NAMALWA (cell line): ENCODE data around the gene POLDIP3.

Source experiments
- DNase-seq: peaks from one replicate; pipeline ENCODE4 v3.0.0-alpha.2; 2015; ENCODE audit warnings: low spot score

The POLDIP3 gene, protein sequence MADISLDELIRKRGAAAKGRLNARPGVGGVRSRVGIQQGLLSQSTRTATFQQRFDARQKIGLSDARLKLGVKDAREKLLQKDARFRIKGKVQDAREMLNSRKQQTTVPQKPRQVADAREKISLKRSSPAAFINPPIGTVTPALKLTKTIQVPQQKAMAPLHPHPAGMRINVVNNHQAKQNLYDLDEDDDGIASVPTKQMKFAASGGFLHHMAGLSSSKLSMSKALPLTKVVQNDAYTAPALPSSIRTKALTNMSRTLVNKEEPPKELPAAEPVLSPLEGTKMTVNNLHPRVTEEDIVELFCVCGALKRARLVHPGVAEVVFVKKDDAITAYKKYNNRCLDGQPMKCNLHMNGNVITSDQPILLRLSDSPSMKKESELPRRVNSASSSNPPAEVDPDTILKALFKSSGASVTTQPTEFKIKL

DNA sequence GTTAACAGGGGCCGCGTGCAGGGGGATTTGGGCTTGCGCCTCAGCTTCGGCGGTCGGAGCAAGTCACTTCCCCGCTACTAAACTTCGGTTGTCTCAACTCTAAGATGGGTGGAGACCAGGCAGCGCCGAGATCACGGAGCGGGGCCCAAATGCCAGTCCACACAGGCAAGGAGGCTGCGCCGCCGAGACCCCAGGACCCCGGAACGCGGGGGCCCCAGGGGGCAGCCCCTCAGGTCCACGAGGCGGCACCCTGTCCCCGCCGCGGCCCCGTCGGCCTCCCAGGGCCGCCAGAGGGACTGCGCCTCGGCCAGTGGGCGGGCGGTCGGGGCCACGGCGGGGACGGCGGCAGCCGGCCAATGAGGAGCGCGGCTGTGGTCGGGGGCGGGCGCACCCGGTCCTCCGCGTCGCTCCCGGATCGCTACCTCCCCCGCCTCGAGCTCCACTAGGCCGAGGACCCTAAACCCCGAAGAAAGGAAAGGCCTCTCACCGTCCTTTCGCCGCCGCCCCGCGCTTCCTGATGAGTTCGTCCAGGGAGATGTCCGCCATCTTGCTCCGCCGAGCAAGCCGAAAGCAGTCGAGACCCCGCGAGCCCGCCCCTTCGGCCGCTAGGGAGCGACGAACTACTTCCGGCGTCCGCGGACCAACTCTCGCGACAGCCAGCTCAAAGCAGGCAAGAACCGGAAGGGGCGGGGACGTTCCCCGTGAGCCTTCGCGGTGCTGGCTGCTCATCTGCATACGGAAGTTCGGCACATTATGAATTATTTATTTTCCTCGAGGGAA is at the start of gene POLDIP3:
Gene POLDIP3 (minus strand): TSS at position 572 of the 780 bp plus-strand sequence. CDS start 26 bp downstream, at position 546.
- DNase-seq: peak; percentile 98

DNA sequence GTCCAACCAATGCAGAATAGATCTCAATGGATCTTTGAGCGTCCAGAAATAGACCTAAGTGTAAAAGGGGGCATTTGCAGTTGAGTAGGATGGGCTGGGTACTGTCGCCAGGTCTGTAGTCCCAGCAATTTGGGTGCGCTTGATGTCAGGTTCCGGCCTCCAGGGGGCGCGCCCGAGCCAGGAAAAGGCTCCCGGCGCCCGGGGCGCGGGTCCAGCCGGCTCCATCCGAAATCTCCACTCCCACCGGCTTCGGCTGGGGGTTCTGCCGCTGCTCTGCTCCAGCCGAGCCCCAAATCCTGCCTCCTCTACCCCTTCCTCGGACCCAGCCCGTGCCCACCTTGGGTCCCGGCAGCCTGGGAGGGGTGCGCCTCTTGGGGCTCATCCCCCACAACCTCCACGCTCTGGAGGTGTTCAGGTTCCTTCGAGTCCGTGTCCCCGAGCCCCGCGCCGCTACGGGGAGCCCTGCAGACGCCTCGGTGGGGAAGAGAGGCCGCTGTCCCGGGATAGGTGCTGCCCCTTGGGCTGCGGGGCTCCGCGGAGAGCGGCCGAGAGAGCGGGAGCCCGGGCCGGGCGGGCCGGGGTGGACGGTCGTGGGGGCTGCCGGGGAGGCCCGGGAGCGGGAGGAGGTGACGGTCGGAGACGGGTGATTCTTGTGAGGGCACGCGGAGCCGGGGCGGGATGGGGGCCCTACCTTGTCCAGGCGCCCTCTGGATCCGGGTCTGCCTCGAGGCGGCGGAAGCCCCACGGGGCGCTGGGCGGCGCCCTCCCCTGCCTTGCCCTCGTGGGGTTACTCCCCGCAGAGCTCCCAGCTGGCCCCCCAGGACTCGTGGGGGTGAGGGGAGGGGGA is 47.5 kb upstream of the POLDIP3 start:
- peak; percentile 82 for DNase-seq

DNA sequence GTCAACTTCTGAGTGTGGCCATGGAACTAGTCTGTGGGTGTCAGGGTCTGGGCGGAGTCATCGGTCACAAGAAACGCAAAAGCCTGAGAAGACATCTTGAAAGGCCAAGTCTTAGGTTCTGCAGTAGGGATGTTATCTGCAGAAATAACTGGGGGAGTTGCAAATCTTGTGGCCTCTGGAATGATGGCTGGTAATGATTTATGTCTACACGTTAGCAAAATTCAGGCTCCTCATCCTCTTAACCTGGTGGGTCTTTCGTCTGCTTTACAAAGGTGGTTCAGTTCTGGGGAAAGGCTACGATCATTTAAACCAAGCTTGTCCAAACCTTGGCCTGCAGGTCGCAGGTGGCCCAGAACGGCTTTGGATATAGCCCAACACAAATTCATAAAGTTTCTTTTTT is 41.9 kb upstream of the POLDIP3 start:
- no peak for DNase-seq

DNA sequence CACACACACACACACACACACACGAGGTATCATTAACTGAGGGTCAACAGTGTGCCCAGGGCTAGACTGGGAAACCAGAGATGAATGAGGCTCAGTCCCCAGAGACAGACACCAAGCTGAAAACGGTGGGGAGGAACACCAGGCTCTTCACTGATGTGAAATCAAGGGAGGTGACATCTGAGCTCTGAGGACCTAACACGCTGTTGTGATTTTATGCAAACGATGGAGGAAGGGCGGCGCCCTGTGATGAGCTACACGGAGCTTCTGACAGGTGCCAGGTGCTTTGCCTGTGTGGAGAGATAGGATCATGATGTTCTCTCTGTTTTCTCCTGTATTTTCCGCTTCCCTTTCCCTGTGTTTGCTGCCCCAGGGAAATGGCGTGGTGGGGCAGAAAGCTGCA is 41.0 kb upstream of the POLDIP3 start:
- DNase-seq: peak; percentile 89

DNA sequence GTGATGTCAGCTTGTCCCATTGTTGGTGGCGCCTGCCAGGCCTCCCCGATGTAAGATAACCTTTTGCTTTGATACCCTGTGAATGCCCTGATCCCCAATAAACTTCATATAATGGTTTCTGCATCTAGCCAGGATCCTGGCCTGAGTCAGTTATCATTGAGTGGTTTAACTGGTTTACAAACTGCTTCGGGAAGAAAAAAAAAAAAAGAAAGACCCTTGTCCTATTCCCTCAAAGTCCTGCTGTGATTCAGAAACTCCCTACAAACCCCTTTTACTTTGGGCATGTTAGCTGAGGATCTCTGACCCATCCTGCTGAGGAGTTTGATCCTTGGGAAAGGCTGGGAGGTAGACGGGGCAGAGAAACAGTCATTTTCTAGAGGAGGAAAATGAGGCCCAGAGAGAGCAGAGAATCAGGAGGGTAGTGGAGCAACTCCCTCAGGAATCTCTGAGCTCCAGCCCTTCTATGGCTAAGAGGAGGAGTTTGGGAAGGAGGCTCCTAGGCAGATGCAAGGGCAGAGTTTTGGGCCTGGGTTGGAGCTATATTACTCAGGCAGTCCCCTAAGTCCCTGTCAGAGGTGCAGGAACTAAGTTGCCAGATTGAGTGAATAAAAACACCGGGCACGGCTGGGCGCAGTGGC is 39.9 kb upstream of the POLDIP3 start:
- no peak for DNase-seq

DNA sequence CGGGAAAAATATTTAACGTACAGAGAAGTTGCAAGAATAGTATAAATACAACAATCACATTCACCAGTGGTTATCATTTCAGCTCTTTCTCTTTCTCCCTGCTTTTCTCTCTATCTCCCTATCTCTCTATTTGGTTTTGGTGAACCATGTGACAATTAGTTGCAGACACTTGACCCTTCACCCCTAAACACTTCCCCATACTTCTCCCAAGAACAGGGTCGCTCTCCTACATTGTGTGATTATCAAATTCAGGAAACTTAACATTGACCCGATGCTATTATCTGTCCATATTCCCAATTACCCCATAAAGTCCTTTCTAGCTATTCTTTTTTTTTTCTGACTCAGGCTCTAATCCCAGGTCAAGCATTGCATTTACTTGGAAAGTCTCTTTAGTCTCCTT is 39.3 kb upstream of the POLDIP3 start:
- DNase-seq: no peak

DNA sequence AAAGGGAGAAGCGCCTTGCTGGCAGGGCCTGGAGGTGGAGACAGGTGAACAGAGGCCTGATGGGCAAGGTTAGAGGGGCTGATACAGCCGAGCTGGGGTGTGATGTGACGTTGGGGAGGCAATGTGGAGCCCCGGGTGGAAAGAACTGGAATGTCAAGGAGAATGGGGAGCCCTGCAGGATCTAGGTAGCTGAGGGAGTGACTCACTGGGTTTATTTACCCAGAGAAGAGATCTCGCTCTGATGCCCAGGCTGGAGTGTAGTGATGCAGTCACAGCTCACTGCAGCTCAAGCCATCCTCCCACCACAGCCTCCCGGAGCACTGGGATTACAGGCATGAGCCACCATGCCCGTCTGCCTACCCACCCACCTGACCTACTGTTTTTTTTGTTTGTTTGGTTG is 36.5 kb upstream of the POLDIP3 start:
- no peak for DNase-seq

DNA sequence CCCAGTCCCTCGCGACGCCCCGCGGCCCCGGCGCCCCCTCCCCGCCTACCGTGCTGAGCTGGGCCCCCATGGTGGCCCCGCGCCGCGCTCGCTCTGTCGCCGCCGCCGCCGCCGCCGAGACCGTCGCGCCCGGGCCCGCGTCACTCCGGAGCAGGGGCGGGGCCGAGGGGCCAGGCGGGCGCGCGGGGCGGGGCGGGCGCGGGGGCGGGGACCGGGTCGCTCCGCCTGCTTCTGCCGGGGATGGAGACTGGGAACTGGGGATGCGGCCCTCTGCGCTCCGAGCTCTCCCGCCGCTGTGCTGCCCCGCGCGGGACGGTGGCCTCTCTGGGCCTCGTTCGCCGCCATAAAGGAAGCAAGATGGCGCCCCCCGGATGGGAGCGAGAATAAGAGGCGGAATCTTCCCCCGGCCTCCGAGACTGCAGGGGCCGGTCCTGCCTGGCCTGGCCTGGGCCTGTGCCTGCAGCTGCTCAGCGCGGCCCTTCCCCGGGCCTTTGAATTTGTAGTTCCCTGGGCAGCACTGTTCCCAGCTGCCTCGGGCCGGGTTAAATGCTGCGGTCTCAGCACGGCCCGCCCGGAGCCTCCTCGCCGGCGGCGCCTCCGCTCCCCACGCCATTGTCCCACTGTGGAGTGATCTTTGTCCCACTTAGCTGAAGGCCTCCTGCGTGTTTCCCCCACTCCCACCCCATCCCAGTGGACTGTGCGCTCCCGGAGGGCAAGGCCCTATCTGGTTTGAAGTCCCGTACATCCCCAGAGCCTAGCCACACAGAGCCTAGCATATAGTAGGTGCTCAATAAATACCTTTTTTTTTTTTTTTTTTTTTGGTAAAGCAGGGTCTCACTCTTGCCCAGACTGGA is 34.8 kb upstream of the POLDIP3 start, which contains the start of gene CYB5R3:
Gene CYB5R3 (minus strand): TSS at position 147 of the 854 bp plus-strand sequence. CDS start 77 bp downstream, at position 70.
- DNase-seq: peak; percentile 65

DNA sequence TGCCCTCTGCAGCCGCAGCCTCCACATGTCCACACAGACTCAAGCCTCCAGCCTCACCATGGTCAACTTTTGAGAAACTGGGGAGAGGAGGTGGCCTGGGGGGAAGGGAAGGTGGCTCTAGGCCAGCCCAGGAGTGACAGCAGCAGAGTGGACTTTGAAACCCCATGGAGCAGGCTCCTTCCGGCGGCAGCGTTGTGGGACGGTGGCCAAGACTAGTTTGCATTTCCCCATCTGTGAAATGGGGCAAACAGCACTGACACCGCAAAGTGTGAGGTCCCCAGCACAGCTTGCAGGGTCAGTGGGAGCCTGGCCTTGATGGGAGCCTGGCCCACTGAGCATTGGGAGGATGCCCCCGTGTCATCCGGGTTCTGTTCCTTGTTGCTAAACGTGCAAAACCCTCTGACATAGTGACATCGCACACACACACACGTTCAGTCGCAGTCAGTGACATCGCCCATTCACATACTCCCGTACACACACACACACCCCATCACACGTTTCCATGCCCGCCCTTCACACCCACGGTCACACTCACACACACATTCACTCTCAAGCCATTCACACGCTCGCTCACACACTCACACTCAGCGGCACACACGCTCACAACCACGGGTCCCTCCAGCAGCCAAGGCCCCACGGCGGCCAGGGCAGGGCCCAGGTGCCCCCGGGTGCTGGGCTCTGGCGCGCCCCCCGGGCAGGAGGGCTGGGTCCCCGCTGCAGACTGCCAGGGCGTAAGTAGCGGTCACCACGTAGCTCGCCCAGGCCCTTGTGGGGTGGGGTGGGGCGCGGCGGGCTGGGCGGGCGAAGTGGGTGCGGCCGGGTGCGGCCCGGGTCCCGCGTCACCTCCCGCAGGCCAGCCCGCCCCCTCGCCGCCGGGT is 33.9 kb upstream of the POLDIP3 start:
- peak; percentile 49 for DNase-seq

DNA sequence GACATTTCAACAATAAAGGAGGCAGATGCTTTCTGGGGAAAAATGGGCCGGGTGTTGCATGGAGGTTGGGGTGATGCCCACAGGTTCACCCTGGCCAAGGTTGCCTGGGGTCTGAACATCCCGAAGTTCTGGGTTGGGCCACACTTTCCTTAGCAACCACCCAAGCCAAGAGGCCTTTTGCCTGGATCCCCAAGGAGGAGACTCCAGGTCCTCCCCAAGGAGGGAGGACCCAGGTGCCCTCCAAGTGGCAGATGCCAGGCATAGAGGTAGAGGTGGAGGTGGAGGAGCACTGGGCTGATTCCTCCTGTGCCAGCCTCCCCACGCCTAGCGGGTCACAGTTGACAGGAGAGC is 33.3 kb upstream of the POLDIP3 start:
- DNase-seq: no peak

DNA sequence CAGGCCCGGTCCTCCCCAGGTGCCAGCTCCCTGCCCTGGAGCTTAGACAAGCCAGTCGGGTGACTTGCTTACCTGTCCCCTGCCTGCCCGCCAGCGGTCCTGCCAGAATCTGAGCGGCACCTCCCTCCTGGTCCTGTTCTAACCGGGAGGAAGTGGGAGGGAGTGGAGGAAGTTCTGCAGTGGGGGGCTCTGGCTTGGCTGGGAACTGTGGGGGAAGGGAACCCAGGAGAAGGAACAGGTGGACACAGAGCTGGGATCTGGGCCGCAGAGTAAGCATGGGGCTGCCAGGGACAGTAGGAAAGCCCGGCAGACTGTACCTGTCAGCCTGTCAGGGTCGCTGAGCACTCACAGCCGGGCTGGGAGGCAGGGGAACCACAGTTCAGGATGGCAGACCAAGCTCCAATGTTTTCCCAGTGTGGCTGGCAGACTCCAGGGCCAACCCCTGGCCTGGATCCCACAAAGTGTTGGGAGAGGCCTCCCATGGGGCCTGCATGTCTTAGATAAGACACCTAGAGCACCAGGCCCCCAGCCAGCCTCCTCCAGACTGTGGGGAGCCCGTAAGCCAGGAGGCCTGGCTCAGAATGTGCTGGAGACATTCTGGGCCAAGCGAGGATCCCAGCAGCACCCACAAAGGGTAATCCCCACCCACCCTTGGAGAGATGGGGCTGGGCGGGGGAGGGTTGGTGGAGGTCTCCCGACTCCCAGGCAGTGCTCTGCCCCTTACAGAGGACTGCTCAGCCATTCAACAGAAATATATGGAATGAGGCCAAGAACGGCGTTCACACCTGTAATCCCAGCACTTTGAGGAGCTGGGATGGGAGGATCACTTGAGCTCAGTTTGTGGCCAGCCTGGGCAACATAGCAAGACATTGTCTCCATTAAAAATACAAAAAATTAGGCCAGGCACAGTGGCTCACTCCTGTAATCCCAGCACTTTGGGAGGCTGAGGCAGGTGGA is 32.2 kb upstream of the POLDIP3 start:
- no peak for DNase-seq

DNA sequence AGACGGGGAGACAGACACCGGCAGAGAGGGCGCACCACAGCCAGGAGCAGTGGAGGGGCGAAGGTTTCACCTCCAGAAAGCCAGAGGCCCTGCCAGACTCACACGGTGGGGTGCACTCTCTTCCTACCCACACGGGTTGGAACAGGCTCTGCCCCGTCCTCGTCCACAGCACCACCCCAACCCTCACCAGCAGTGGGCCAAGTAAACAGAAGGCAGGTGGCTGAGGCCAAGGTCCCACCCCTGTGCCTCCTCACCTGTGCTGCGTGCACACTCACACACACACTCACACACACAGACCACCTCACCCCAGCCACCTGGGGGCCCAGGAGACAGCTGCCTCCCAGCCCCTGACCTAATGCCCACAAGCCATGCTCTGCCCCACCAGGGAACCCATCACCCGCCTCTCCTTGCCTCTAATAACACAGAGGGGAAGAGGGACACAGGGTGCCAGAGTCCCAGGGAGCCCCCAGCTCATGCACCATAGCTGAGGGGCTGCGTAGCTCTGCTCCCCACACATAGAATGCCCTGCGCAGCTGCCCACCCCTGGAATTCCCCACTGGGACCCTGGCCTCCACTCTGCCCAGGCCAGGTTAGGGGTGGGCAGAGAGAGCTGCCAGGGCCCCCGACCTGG is 31.4 kb upstream of the POLDIP3 start:
- peak; percentile 60 for DNase-seq

DNA sequence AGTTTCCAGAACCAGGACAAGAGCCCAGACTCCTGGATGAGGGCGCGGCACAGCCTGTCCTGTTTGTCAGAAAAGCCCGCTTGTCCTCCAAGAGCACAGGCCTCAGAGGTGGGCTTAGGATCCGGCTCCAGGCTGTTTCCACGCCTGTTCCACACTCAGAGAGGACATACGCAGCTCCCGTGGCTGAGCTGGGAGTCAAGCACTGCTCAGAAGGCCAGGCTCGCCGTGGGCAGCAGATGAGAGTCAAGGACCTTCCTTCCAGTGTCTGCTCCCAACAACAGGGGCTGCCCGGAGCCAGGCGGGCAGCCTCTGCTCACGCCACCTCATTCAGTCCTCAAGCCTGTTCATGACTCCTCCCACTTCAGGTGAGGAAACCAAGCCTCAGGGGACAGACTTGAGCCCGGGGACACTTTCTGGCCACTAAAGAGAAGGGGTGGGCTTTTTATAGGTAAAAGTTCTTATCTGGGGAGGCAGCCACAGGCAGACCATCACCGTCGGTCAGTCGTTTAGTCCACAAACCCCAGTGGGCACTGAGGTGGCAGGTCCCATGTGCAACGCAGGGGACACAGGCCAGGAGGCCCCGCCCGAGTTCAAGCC is 30.8 kb upstream of the POLDIP3 start:
- no peak for DNase-seq

DNA sequence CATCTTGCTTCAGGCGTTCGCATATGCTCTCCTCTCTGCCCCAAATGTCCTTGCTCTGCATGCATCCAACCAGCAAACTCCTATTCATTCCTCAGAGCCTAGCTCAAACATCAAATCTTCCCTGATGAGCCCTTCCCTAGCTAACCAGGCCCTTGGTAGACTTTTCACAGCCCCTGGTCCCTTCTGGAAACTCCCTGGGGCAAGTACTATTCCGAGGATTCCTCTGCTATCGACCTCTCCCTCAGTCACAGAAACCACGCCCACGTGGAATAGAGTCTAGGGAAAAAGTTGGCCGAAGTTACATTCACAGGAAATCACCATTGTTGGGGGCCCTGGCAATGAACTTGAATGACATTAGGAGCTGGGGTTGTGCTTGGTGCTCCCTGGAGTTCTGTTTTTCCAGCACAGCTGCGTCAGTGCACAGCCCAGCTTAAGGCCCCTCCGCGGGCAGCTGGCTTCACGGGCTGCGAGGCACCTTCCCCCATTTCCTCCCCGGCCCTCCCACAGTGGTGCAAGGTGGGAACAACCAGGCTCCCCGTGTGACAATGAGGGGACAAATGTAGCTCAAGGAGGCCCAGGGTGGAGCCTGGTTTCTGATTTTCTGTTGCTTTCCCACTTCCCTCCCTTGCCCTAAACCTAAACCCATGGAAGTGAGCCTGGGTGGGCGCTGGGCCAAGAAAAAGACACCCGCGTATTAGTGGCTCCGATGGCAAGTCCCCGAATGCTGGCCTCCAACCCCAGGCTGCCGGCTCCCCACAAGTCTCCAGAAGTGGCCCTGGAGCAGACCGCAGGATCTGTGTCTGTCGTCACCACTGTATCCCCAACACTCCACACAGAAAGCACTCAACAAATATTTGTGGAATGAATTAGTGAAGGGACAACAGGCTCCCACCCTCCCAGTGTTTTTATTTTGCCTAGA is 30.0 kb upstream of the POLDIP3 start:
- DNase-seq: no peak

DNA sequence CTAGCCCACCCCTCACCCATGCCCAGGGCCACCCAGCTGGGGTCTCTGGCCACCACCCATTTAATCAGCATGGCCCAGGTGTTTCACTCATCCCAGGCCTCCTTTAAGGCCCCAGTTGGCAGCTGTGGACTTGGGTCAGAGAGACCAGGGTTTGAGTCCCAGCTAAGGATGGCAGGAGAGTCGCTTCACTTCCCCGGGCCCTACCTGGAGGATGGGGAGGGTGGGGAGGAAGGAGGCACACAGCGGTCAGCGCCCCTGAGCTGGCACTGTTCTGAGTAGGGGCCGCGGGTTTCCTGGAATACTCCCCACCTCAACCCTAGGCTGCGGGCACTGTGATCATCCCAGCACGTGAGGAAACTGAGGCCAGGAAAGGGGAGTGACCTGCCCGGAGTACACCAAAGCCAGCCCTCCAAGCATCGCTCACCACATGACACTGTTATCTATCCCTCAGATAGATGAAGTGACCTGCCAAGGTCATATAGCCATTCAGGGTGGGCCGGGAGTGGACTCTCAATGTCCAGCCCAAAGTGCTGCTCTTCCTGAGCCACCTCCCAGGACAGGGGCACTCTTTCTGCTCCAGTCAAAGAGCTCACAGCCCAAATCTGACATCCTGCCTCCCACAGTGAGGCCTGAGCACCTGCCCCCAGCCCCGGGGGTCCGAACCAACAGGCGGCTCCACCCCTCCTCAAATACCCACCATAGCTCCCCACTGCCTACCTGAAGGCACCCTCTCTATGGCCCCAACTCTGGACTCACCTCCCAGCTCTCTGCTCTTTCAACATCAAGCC is 29.1 kb upstream of the POLDIP3 start:
- DNase-seq: no peak
